Esophagus (tissue), 2 donors: Measurements from ENCODE around the gene CCT7. TPM values are rescaled to one million over a fixed set of nuclear protein-coding genes. Genes with fewer than 3 reads are reported as not detected.

Source experiments
- H3K27ac ChIP-seq, 2 donors: one replicate each; pipeline ENCODE4 v1.5.1; 2013; ENCODE audit warnings: low read depth in 2 of 2, mild to moderate bottlenecking in 2 of 2, inconsistent platforms in 1 of 2, low read length in 1 of 2, moderate library complexity in 1 of 2
- H3K27me3 ChIP-seq, 2 donors: one replicate each; pipeline ENCODE4 v1.6.1; 2013; ENCODE audit warnings: low read length in 2 of 2, control low read depth in 1 of 2, mild to moderate bottlenecking in 1 of 2; ENCODE audit not compliant: insufficient read depth in 2 of 2, control insufficient read depth in 1 of 2
- H3K36me3 ChIP-seq, 2 donors: one replicate each; pipeline ENCODE4 v1.6.1; 2013; ENCODE audit warnings: low read length in 1 of 2; ENCODE audit not compliant: control insufficient read depth in 2 of 2, insufficient read depth in 2 of 2
- H3K4me1 ChIP-seq, 2 donors: one replicate each; pipeline ENCODE4 v1.6.1; 2013; ENCODE audit warnings: low read length in 1 of 2; ENCODE audit not compliant: control insufficient read depth in 2 of 2, insufficient read depth in 2 of 2
- H3K4me3 ChIP-seq, 2 donors: one replicate each; pipeline ENCODE4 v1.5.1; 2013; ENCODE audit warnings: low read length in 2 of 2, mild to moderate bottlenecking in 2 of 2, low read depth in 1 of 2, moderate library complexity in 1 of 2
- H3K9me3 ChIP-seq, 2 donors: one replicate each; pipeline ENCODE4 v1.6.1; 2013; ENCODE audit warnings: mild to moderate bottlenecking in 2 of 2, low read depth in 1 of 2, low read length in 1 of 2, moderate library complexity in 1 of 2; ENCODE audit not compliant: control insufficient read depth in 2 of 2, insufficient read depth in 1 of 2
- WGBS, 2 donors: extraction: QIAGEN DNeasy Blood & Tissue Kit; methylation state at CpG; one replicate each; pipeline ENCODE4 v1.1.7; 2013; 5-methylcytosine and 5-hydroxymethylcytosine counted together
- polyA plus RNA-seq, 2 donors: library from polyadenylated mRNA; stranded (reverse); fragments of 200-250 nt; gene quantifications; one replicate each; pipeline ENCODE4 v1.2.3, GENCODE V29; 2013
- donor health status: healthy with polysubstance abuse.
- donor health status: Bipolar disorder and iron deficiency.

CCT7 gene
- polyA plus RNA-seq, 2 donors: 101 to 164 TPM

- peaks cover 0 to 8% of the 10 kb centered on the region in 2 donors for H3K27me3 ChIP-seq
- WGBS, 2 donors: 55 to 59% methylated on average over 4 of the region's 4 CpGs
- H3K27ac ChIP-seq: no peak overlapping the region
- H3K36me3 ChIP-seq: no peaks in the 10 kb centered on the region
- peaks cover 0 to 5% of the 10 kb centered on the region in 2 donors for H3K9me3 ChIP-seq
- H3K4me3 ChIP-seq: no peak overlapping the region
- peaks cover 5 to 7% of the 10 kb centered on the region in 2 donors for H3K4me1 ChIP-seq
Measured at GRCh38 chr2:73297586-73297985, 63.5 kb downstream of the CCT7 start.

GRCh38 chr2:73300926-73301325 lies 66.8 kb downstream of the CCT7 start:
- H3K27ac ChIP-seq: no peak overlapping the region
- H3K4me3 ChIP-seq: no peak overlapping the region
- 59 to 66% methylated on average over 3 of the region's 3 CpGs for WGBS, 2 donors
- H3K36me3 ChIP-seq: no peaks in the 10 kb centered on the region
- no peaks in the 10 kb centered on the region for H3K9me3 ChIP-seq
- no peaks in the 10 kb centered on the region for H3K4me1 ChIP-seq
- H3K27me3 ChIP-seq: no peaks in the 10 kb centered on the region

- no peaks in the 10 kb centered on the region for H3K4me1 ChIP-seq
- no peaks in the 10 kb centered on the region for H3K27me3 ChIP-seq
- WGBS, 2 donors: 50 to 64% methylated on average over 3 to 4 of the region's 4 CpGs
- no peak overlapping the region for H3K4me3 ChIP-seq
- no peaks in the 10 kb centered on the region for H3K36me3 ChIP-seq
- no peak overlapping the region for H3K27ac ChIP-seq
- H3K9me3 ChIP-seq: no peaks in the 10 kb centered on the region
Measured at GRCh38 chr2:73301636-73302035, 67.5 kb downstream of the CCT7 start.

Other genes starting within 250 kb of the CCT7 start
- gene SFXN5, start 162.6 kb upstream of the CCT7 start, polyA plus RNA-seq: 1 to 10 TPM; 4.2 to 6.6 TPM
- 1 to 10 TPM; 8.1 to 8.7 TPM for gene RAB11FIP5, start 121.4 kb upstream of the CCT7 start, polyA plus RNA-seq
- gene NOTO, start 31.7 kb upstream of the CCT7 start, polyA plus RNA-seq: not detected
- gene SMYD5, start 20.1 kb upstream of the CCT7 start, polyA plus RNA-seq: 10 to 100 TPM; 12.6 to 13.6 TPM
- gene PRADC1, start 1.1 kb upstream of the CCT7 start, polyA plus RNA-seq: 10 to 100 TPM; 21.4 to 22.5 TPM
- under 1 TPM; 0.72 to 0.92 TPM for gene FBXO41, start 50.2 kb downstream of the CCT7 start, polyA plus RNA-seq
- gene EGR4, start 59.2 kb downstream of the CCT7 start, polyA plus RNA-seq: not detected
- 1 to 10 TPM; 3.3 to 3.8 TPM for gene ALMS1, start 151.5 kb downstream of the CCT7 start, polyA plus RNA-seq